ENCODE measurements around the gene CIB1.
"Not testable (repeated sequence)": the region's sequence is repeated elsewhere in the genome, so short reads cannot be mapped to it uniquely, and the experiment has no call there.

The CIB1 gene

DNA sequence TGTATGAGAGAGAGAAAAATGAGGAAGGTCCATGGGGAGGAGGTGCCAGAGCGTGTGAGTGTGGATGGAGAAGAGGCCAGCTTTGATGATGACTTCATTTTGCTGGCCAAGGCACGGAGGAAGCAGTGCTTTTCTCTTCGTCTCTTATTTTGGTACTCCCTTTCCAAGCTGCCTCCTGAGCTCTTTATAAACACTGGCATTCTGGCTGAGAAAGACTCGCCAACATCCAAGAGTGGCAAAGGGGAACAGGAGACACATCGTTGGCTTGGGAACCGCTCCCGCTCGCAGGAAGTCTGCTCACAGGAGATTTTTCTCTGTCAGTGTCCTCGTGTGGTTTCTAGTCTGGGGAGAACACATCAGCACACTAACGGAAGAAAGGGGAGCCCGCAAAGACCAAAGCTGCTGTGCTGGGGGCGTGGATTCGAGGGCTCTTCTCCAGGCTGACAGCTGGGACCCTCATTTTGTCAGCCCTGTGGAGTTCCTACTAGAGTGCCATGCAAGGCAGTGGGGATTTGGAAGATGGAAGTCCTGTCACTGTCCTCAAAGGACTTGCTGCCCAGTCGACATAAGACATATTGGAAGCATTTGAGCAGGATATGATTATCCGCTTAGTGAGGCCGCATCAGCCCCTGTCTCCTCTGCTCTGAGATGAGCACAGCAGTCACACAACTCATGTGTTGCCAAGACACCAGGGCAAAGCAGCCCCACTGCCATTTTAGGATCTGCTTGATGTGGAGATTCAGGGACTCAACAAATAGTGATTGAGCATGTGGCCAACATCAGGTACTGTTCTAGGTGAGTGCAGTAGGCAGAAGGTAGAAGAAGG lies 40.6 kb downstream of the CIB1 start:
- no peak for DNase-seq (ENCODE audit: low spot score)

DNA sequence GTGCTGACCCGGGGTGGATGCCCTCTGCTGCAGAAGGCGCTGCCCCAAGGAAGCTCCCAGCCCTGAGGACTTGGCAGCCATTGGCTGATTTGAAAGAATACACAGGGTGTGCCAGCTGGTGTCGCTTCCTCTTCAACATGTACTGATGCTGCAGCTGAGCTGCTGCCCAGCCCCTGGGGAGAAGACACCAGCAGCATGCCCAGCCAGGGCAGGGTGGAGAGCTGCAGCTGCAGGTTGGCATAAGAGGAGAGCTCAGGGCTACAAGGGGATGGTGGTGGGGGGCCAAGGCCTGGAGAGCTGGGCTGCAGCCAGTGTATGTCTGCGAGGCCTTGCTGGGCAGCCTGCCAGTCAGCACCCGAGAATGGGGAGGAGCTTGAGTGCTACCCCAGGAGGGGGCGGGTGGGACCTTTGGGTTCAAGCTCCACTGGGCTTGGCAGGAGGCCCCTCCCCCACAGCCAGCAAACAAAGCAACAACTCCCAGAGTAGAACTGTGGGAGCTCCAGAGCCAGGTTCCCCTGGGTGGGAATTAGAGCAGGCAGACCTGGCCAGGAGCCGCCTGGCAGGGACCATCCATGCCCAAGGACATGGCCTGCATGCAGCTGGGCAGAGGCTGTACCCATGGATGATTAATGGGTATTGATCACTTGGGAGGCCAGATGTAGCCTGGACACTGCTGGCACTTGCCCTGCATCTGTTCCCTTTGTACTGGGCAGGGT lies 41.8 kb downstream of the CIB1 start:
- peak; percentile 36 for DNase-seq (ENCODE audit: low spot score)

DNA sequence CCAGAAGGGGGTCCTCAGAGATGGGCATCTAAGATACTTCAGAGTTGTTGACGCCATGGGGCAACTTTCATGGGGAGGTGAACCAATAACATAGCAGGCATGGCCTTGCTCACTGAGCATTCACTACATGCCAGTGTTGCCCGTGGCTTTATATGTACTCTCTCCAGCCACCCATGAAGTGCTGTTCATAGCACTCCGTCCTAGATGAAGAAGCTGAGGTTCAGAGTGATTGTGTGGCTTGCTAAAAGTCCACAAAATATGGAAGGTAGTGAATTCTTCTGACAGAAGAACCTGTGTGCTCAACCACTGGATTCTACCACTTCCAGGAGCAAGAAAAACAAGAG lies 42.4 kb downstream of the CIB1 start:
- DNase-seq (ENCODE audit: low spot score): no peak

DNA sequence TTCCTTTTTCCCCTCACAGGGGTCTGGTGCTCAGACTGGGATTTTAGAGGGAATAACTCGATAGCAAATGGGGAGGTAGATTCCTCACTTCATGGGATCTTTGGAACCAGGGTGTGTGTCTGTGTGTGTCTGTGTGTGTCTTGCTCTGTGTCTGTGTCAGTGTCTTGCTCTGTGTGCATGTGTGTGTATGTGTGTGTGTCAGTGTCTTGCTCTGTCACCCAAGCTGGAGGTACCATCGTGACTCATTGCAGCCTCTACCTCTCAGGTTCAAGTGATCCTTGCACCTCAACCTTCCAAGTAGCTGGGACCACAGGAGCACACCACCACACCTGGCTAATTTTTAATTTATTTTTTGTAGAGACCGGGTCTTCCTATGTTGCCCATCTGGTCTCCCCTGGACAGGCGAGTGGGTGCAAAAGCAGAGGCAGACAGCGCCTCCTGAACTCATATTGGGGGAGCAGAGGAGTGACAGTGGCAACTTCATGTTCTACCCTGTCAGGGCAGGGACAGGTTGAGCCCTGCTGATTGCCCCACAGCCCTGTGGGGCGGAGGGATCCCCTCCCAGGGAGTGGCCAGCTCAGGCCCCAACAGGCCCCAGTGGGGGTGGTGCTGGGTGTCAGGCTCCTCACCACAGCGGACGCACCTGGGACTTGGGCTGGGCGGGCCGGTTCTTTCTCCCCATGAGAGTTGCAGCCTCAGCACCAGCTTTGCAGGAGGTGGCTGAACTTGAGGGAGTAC lies 43.0 kb downstream of the CIB1 start:
- DNase-seq (ENCODE audit: low spot score): no peak

DNA sequence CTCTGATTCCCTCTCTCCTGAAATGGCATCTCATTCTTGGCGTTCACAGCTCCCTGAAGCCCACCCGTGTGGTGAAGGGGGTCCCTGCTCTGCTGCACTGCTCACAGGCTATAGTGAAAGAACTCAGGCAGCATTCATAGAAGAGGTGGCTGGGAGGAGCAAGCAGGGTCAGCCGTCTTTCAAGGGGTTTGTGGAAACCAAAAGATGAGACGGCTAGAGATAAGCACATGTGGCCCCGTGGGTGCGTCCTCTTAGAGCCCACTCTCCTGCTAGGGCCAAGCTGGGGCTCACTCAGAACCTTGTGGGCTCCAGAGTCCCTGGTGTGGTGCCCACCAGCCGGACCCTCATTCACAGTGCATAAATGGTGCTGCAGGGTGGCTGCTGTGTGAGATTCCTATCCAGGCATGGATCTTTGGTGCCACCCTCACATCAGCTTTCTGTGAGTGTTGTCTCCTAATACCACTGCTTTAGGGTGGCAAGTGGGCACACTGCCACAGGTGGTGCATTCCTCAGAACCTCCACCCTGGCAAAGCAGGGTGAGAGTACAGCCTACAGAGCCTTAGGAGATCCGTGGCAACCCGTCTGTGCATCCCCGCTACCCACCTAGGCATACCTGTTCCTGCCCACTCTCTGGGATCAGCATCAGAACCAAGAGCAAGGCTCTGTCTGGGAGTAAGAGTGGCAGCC lies 43.8 kb downstream of the CIB1 start:
- no peak for DNase-seq (ENCODE audit: low spot score)

DNA sequence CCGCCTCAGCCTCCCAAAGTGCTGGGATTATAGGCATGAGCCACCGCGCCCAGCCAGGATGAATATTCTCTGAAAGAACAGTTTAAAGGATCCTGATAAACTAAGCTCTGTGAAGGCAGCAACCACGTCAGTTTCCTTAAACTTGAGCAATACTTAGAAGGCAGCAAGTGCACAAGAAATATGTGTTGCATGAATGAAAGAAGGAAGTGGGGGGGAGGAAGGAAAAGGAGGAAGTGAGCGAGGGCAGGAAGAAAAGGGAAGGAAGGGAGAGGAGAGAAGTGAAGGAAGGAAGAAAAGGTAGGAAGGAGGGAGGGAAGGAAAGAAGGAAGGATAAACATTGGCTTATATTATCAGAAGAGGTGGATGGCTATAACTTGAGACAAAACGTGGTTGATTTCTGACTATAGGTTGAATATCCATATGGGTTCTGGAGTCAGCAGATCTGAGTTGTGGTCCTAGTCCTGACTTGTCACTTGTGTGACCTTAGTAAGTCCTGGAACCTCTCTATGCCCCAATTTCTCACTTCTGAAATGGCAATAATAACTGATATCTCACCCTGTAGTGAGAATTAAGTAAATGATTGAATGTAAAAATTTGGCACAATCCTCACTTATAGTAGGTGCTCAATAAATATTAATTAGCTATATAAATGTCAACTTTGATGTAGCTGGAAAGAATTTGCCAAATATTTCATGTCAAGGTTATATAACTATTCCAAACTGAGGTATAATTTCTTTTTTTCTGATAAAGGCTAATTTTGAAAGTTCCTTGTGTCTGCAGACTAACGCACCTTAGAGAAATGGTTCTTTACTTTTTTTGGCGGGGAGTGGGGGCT lies 44.6 kb downstream of the CIB1 start:
- no peak for DNase-seq (ENCODE audit: low spot score)

DNA sequence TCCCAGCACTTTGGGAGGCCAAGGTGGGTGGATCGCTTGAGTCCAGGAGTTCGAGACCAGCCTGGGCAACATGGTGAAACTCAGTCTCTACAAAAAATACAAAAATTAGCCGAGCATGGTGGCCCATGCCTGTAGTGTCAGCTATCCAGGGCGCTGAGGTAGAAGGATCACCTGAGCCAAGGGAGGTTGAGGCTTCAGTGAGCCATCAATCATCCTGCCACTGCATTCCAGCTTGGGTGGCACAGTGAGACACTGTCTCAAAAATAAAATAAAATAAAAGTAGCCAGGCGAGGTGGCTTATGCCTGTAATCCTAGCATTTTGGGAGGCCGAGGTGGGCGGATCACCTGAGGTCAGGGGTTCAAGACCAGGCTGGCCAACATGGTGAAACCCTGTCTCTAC lies 45.7 kb downstream of the CIB1 start:
- not testable (repeated sequence) for DNase-seq (ENCODE audit: low spot score)

DNA sequence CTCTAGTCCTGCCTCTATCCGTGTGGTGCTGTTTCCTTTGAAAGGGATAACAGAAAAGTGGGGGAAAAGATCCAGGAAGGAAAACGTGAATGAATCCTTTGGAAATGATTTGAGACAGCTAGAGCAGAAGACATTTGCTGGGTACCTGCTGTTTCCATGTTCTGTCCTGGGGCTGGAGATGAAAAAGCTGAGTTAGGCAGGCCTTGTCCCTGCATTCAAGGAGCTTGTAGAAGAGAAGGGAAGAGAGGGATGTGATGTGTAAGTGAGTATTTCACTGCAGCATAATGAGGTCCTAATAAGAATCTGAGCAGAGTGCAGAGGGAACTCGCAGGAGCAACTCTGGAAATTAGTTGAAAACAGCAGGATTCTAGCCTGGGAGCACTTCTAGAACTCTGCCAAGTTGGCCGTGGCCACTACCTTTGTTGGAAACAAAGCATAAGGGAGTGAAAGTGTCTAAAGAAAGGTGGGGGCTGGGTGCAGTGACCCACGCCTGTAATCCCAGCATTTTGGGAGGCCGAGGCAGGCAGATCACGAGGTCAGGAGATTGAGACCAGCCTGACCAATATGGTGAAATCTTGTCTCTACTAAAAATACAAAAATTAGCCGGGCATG lies 46.4 kb downstream of the CIB1 start:
- DNase-seq (ENCODE audit: low spot score): no peak

DNA sequence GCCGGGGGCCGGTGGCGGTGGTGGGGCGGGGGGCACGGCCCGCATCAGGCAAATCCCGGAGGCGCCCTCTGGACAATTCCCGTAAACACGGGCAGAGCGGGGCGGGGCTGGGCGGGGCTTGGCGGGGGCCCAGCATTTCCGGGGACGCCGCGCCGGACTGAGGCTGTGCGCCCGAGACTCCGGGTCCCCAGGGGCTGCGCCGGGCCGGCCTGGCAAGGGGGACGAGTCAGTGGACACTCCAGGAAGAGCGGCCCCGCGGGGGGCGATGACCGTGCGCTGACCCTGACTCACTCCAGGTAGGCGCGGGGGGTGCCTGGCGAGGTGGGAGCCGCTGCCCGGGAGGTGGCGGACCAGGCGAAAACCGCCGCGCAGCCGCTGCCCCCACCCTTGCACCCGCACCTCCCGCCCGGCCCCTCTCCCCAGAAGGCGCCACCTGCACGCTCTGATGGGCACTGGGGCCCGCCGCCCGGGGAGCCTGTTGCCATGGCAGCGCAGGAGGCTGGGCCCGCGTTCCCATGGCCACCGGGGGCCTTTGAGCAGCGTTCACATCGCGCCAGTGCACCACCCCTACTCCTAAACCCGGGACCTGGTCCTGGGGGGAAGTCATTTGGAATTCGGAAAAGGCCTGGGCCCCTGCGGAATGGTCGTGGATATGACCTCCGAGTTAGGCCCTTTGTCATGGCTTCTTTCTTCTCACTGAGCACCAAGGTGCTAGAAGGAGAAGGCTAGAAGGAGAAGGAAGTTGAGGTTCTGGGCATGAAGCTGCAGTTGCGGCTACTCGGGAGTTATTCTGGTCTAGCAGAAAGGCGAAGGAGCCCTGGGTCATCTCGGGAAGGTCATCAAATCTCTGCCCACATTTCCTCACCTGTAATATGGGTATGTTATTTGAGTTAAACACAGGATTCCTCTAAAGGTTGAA lies 48.7 kb downstream of the CIB1 start:
- DNase-seq (ENCODE audit: low spot score): peak; percentile 43

DNA sequence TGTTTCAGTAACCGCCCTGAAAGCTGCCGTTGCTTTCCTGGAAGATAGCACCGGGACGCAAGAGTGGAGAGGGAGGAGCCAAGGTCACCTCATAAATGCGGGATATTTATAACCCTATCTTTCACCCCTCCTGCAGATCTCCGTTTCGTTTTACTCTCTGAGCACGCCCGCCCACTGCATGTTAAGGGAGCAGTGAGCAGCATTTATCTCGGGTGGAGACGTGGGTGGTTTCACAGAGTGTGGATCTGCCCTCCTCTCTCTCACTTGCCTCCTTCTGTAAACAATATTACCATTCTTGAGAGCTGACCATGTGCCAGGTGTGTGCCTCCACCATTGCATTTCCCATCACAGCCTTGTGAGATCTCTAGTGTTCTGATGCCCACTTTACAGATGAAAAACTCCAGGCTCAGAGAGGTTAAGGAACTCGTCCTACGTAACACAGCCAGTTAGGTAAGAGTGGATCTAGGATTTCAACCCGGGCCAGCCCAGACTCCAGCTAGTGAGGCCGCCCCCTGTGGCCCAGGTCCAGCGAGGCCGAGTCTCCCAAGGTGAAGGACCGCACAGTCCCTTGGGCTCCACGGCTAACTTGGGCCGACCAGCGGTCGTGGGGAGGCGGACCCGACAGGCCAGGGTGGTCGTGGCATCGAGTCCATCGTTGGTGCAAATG lies 49.5 kb downstream of the CIB1 start:
- DNase-seq (ENCODE audit: low spot score): no peak

DNA sequence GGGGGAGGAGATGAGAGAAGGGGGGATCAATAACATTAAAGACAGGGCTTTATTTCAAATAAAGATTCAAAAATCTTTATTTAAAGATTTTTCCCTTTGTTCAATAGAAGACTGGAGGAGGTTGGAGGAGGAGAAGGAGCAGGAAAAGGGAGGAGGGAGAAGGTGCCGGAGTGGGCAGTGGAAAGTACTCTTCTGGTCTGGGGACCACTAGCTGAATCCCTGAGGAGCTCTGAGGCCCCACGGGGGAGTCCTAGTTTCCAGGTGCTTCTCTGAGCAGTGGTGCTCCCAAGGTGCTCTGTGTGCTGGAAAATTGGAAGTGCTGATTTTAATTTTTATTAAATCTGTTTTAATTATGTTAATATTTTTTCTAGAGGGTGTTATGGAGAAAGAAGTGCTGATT lies 52.0 kb downstream of the CIB1 start:
- no peak for DNase-seq (ENCODE audit: low spot score)

Measured in CD4-positive, alpha-beta T cell treated with Interleukin-6 at 100 ng/mL for 8 hours (primary cell).